ENCODE data around the gene SYNE1.

GRCh38 chr6:152136449-152136825, 500.7 kb downstream of the SYNE1 start:
- TF ChIP-seq POLR2A (IDR thresholded peaks at IDR 0.05), result no peak
- TF ChIP-seq, protein P1, sequence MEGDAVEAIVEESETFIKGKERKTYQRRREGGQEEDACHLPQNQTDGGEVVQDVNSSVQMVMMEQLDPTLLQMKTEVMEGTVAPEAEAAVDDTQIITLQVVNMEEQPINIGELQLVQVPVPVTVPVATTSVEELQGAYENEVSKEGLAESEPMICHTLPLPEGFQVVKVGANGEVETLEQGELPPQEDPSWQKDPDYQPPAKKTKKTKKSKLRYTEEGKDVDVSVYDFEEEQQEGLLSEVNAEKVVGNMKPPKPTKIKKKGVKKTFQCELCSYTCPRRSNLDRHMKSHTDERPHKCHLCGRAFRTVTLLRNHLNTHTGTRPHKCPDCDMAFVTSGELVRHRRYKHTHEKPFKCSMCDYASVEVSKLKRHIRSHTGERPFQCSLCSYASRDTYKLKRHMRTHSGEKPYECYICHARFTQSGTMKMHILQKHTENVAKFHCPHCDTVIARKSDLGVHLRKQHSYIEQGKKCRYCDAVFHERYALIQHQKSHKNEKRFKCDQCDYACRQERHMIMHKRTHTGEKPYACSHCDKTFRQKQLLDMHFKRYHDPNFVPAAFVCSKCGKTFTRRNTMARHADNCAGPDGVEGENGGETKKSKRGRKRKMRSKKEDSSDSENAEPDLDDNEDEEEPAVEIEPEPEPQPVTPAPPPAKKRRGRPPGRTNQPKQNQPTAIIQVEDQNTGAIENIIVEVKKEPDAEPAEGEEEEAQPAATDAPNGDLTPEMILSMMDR (IDR thresholded peaks at IDR 0.05), result no peak

All from heart left ventricle (tissue), 13 donors.